Activated CD8-positive, alpha-beta memory T cell treated with anti-CD3 and anti-CD28 coated beads, Interleukin-2, amount 50 U/mL, for 1 hour (primary cell): Measurements from ENCODE around the gene AQP7.
"Not testable (repeated sequence)": the region's sequence is repeated elsewhere in the genome, so short reads cannot be mapped to it uniquely, and the experiment has no call there.

ENCODE experiments used
- DNase-seq: peaks from one replicate; pipeline ENCODE4 v3.0.0-alpha.2; 2020; ENCODE audit errors: extremely low read depth

The AQP7 gene

DNA sequence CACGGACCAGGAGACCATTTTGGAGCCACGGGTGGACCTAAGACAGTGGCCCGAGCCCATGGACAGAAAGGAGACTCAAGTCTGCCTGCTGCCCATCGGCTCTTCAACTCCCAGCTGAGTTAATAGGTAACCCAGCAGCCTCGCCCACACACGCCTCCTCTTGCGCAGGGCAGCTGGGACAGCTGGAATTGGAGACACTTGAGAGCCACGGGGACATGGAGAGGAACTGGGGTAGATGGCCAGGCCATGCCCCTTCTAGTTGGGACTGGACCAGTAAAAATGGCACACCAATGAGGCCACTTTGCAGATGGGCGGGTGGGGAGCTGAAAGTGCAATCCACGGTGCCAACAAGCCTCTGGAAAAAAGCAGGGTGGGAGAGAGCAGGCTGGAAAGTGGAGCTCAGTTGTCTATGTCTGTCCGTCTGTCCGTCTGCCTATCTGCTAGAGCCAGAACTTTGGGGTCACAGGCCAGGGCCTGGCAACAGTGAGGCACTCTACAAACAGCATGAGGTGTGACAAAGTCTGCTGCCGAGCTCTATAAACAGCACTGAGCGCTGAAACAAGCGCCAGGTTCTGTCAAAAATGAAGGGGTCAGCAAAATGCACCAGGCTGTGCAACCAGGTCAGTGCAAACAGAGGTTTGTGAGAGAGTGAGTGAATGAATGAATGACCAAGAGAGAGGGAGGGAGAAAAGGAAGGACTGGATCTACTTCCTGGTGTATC lies 7.0 kb downstream of the AQP7 start:
- not testable (repeated sequence) for DNase-seq

DNA sequence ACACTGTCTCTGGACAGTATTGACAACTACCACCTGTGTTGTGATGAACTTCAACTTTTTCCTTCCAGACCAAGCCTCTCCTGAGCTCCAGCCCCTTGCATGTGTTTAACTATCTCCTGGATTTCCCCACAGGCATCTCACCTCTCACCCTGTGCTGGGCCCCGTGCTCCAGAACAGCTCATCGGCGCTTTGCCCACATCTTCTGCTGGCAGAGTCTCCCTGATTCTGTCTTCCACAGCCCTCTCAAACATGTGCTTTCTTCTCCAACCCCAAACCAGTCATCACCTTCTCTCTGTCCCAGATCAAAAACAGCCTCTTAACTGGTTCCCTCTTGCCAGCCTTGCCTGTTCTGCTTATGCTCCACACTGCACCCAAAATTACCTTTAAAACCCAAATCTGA lies 8.4 kb downstream of the AQP7 start:
- DNase-seq: not testable (repeated sequence)

DNA sequence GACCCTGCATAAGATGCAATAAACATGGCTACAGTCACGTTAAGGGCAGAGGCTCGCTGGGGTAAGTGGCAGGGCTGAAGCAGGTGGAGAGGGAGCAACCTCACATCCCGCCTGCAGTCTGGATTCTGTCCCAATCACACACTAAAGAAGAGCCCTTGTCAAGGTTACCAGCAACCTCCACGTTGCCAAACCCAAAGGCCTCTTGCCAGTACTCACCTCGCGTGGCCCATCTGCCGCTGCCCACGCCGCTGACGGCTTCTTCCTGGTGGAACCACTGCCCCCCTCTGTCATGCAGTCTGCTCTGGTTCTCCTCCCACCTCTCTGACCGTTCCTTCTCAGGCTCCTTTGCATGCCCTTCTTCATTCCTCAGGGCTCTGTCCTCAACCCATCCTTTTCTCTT lies 8.8 kb downstream of the AQP7 start:
- DNase-seq: no peak

DNA sequence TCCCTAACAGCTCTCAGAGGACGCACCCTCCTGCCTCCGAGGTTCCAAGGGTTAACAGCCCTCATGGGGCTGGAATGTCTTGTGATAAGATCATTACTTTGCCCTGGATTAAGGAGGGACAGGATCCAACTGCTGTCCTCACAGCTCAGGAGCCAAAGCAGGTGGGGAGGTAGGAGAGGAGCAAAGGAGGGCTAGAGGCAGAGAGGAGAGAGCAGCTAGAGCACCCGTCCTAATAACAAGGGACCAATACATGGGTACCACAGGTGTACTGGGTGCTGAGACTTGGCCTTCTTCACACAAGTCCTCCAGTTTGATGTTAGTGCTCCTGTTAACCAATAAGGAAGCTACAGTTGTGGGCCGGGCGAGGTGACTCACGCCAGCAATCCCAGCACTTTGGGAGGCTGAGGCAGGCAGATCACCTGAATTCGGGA lies 9.8 kb downstream of the AQP7 start:
- not testable (repeated sequence) for DNase-seq

GRCh38 chr9:33391111-33391771 lies 11.1 kb downstream of the AQP7 start:
- DNase-seq: not testable (repeated sequence)

DNA sequence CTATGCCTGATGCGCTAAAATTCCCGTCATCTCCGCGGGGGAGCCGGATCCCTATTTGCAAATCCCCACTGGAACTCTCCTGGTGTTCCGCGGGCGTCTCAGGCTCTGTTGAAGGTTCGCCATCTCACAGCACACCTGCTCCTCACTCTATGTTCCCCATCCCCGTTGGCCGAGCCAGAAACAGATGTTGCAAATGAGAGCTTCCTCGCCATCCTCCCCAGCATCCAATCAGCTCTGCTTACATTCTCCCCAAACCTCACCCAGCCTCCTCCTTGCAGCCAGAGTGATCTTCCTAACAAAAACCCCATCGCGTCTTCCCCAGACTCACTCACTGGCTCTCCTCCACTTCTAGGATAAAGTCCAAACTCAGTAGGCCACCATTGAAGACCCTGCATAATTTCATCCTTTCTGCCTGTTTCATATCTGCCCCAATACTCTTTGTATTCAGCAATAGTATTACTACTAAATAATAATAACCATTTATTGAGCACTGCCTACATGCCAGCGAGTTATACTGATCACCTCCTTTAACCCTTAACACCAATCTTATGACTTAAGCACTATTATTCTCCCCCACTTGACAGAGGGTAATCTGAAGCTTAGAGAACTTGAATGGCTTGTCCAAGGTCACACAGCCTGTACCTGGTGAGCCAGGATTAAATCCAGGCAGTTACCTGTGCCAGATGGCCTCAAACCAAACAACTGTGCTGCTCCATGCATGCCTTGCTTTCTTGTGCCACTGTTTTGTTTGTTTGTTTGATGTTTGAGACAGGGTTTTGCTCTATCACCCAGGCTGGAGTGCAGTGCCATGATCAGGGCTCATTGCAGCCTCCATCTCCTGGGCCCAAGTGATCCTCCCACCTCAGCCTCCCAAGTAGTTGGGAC lies 14.0 kb downstream of the AQP7 start:
- DNase-seq: no peak

DNA sequence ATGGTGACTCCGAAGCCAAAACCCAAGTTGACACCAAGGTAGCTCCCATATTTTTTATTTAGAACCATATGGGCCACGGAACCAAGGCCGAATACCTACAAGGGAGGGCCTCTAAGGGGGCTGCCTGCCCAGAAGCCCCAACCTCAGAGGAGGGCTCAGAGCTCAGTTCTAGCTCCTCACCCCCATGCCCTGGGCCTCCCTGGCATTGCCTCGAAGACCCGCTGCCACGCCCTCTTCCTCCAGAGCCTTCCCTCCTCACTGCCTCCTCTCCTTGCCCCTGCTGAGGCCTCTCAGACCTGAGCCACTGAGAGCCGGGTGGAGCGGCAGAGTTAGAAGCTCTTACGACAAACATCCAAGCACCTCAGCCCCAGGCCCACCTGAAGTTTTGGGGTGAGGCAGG lies 15.4 kb downstream of the AQP7 start:
- DNase-seq: not testable (repeated sequence)

- DNase-seq: not testable (repeated sequence)
These were observed 15.7 kb downstream of the AQP7 start for GRCh38 chr9:33386641-33386996.

- not testable (repeated sequence) for DNase-seq
These were observed 16.3 kb downstream of the AQP7 start for GRCh38 chr9:33385979-33386640.

- not testable (repeated sequence) for DNase-seq
These were observed 16.8 kb downstream of the AQP7 start for GRCh38 chr9:33385536-33385935.

- DNase-seq: not testable (repeated sequence)
These were observed 19.0 kb downstream of the AQP7 start for GRCh38 chr9:33383396-33383795.

- not testable (repeated sequence) for DNase-seq
These were observed 20.0 kb downstream of the AQP7 start for GRCh38 chr9:33382397-33382796.

DNA sequence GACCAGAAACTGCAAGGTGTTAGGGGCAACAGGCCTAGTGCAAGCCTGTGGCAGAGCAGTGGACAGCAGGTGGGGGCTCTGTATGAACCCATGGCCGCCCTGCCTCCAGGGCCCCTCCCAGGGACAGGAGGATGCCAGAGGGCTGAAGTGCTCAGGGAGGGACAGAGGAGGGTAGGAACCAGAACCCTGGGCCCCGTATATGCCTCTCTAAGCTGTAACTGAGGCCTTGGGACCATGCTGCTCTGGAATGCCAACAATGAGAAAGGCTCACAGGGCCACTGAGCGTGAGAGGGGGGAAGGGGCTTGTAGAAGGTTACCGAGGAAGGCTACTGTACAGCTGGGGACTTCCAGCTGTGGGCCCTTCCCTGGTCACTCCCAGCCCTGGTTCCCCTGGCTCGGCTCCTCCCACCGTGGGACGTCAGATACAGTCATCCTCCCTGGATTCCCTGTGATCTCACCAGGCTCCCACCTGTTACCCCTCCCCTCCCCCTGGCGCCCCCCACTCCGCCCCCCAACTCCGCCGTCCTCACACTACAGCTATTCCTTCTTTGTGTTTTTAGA lies 21.1 kb downstream of the AQP7 start:
- no peak for DNase-seq

GRCh38 chr9:33380390-33381094 lies 21.8 kb downstream of the AQP7 start:
- no peak for DNase-seq

- no peak for DNase-seq
These were observed 22.5 kb downstream of the AQP7 start for GRCh38 chr9:33379666-33380389.

GRCh38 chr9:33378121-33378795 lies 24.1 kb downstream of the AQP7 start:
- DNase-seq: no peak

DNA sequence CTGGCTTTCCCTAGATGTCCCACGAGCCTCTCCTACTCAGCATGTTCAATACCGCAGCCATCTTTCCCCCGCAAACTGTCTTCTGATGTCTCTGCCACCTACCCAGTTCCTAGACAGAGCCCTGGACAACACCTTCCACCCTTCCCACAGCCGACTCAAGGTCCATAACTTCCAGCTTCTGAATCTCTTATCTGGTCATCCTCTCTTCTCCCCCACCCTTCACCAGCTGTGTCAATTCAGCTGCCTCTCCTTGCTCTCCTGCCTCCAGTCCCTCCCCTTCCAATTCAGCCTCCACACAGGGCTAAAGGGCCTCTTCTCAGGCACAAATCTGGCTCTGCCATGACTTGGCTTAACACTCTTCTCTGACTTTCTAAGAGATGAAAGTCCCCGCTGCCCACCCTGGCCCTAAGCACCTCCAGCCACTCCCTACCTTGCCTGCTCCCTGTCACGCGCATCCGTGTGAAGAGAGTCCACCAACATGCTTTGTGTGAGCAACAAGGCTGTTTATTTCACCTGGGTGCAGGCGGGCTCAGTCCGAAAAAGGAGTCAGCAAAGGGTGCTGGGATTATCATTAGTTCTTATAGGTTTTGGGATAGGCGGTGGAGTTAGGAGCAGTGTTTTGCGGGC lies 25.2 kb downstream of the AQP7 start:
- no peak for DNase-seq

DNA sequence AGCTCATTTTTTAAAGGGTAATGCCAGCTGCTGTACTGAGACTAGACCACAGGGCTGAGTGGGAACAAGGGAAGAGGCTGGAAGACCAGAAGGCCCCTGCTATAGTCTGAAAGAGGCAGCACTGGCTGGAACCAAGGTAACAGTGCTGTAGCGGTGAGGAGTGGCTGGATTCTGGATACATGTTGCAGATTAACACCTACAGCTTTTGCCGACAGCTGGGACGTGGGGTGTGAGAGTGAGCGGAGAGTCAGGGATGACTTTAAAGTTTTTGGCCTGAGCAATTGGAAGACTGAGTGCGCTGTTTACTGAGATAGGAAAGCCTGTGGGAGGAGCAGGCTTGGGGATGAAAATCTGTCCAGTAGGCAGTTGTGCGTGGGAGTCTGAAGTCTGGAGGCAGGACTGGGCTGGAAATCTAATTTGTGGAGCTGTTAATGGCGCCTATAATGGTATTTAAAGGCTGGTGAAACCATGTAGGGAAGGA lies 26.5 kb downstream of the AQP7 start:
- no peak for DNase-seq

DNA sequence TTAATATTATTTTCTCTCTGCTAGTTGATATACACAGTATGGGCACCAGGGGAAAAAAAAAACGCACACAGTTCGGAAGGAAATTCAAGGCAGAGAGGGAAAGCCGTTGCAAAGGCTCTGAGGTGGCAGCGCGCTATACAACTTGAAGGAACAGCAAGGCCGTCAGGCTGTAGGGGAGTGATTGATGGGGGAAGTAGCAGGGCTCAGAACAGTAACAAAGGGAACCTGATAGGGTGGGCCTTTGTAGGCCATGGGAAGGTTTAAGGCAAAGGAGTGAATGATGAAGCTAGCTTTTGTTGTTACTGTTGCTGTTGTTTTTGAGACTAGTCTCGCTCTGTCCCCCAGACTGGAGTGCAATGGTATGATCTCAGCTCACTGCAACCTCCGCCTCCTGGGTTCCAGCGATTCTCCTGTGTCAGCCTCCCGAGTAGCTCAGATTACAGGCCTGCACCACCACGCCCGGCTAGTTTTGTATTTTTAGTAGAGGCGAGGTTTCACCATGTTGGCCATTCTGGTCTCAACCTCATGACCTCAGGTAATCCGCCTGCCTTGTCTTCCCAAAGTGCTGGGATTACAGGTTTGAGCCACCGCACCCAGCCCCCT lies 27.0 kb downstream of the AQP7 start:
- DNase-seq: no peak
